ENCODE measurements around the gene SPTA1.

DNA sequence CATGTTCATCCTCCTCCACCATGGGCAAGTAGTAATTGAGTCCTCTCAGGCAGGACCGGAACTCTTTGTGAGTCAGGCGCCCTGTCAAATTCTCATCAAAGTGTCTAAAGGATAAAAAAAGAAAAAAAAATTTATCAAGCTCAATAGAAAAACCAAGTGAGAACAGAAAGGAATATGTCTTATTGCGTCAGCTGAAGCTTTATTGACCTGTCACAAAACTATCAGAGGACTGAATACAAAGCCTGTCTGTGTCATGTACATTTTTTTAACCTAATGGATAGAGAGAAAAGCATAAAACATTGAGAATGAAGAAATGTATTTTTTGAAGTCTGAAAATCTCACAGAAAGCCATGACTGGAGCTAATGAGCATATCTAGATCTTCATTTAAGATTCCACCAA is 72.8 kb downstream of the SPTA1 start:
- TF ChIP-seq, protein P1, sequence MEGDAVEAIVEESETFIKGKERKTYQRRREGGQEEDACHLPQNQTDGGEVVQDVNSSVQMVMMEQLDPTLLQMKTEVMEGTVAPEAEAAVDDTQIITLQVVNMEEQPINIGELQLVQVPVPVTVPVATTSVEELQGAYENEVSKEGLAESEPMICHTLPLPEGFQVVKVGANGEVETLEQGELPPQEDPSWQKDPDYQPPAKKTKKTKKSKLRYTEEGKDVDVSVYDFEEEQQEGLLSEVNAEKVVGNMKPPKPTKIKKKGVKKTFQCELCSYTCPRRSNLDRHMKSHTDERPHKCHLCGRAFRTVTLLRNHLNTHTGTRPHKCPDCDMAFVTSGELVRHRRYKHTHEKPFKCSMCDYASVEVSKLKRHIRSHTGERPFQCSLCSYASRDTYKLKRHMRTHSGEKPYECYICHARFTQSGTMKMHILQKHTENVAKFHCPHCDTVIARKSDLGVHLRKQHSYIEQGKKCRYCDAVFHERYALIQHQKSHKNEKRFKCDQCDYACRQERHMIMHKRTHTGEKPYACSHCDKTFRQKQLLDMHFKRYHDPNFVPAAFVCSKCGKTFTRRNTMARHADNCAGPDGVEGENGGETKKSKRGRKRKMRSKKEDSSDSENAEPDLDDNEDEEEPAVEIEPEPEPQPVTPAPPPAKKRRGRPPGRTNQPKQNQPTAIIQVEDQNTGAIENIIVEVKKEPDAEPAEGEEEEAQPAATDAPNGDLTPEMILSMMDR (conservative IDR thresholded peaks at IDR 0.05; ENCODE audit: low read length) = no peak
- no peak for TF ChIP-seq EZH2phosphoT487 (IDR thresholded peaks at IDR 0.05; ENCODE audit: borderline replicate concordance, low read depth, low read length)

All from OCI-LY7 (cell line).